ENCODE results near the gene CEP250.

CEP250 gene

GRCh38 chr20:35489717-35490116 lies 34.3 kb downstream of the CEP250 start:
- no peaks in the 10 kb centered on the region for H3K4me1 ChIP-seq
- DNase-seq = no peak
- H3K36me3 ChIP-seq = peaks cover 53 to 90% (median 67%) of the 10 kb centered on the region in 3 donors
- H3K27ac ChIP-seq = no peak overlapping the region
- no peaks in the 10 kb centered on the region for H3K9me3 ChIP-seq
- no peaks in the 10 kb centered on the region for H3K27me3 ChIP-seq
- TF ChIP-seq CTCF (IDR thresholded peaks at IDR 0.05) = no peak
- intact Hi-C loops (cut with DNase I; ENCODE audit: low total_unique reads) = no loop called here
- no peak overlapping the region for H3K4me3 ChIP-seq

GRCh38 chr20:35490736-35491181 lies 35.4 kb downstream of the CEP250 start:
- DNase-seq = no peak
- Histone ChIP-seq H3K36me3 (peaks cover 56 to 95% (median 71%) of the 10 kb centered on the region in 3 donors), H3K27ac (no peak overlapping the region), H3K27me3 (no peaks in the 10 kb centered on the region), H3K4me1 (no peaks in the 10 kb centered on the region), H3K9me3 (no peaks in the 10 kb centered on the region), H3K4me3 (peak overlapping the region; percentile 12 to 15)
- no peak for TF ChIP-seq CTCF (IDR thresholded peaks at IDR 0.05)
- intact Hi-C loops (cut with DNase I; ENCODE audit: low total_unique reads) = no loop called here

GRCh38 chr20:35491823-35492222 lies 36.4 kb downstream of the CEP250 start:
- no peaks in the 10 kb centered on the region for H3K4me1 ChIP-seq
- no peaks in the 10 kb centered on the region for H3K9me3 ChIP-seq
- no peak overlapping the region for H3K27ac ChIP-seq
- H3K27me3 ChIP-seq = no peaks in the 10 kb centered on the region
- H3K4me3 ChIP-seq = no peak overlapping the region
- peaks cover 65 to 95% (median 74%) of the 10 kb centered on the region in 3 donors for H3K36me3 ChIP-seq
- intact Hi-C loops (cut with DNase I; ENCODE audit: low total_unique reads) = no loop called here
- DNase-seq = no peak
- no peak for TF ChIP-seq CTCF (IDR thresholded peaks at IDR 0.05)

GRCh38 chr20:35492352-35492751 lies 37.0 kb downstream of the CEP250 start:
- peaks cover 66 to 95% (median 74%) of the 10 kb centered on the region in 3 donors for H3K36me3 ChIP-seq

GRCh38 chr20:35496481-35496880 lies 41.1 kb downstream of the CEP250 start:
- no peak for DNase-seq
- no peak for TF ChIP-seq CTCF (IDR thresholded peaks at IDR 0.05)
- H3K36me3 ChIP-seq = peaks cover 68 to 100% (median 84%) of the 10 kb centered on the region in 3 donors

More at GRCh38 chr20:35492352-35492751, 37.0 kb downstream of the CEP250 start:
- no peak overlapping the region for H3K4me3 ChIP-seq
- no peak for TF ChIP-seq CTCF (IDR thresholded peaks at IDR 0.05)
- no peak for DNase-seq
- no peaks in the 10 kb centered on the region for H3K4me1 ChIP-seq
- intact Hi-C loops (cut with DNase I; ENCODE audit: low total_unique reads) = no loop called here
- no peaks in the 10 kb centered on the region for H3K27me3 ChIP-seq
- H3K27ac ChIP-seq = no peak overlapping the region
- H3K9me3 ChIP-seq = no peaks in the 10 kb centered on the region

GRCh38 chr20:35497320-35497719 lies 41.9 kb downstream of the CEP250 start:
- Histone ChIP-seq H3K27ac (peak overlapping the region in 1 of 2 donors; percentile 44), H3K4me3 (no peak overlapping the region), H3K4me1 (no peaks in the 10 kb centered on the region), H3K36me3 (peaks cover 61 to 100% (median 87%) of the 10 kb centered on the region in 3 donors), H3K27me3 (no peaks in the 10 kb centered on the region), H3K9me3 (no peaks in the 10 kb centered on the region)
- intact Hi-C loops (cut with DNase I; ENCODE audit: low total_unique reads) = no loop called here
- DNase-seq = no peak
- TF ChIP-seq CTCF (IDR thresholded peaks at IDR 0.05) = no peak

More at GRCh38 chr20:35496481-35496880, 41.1 kb downstream of the CEP250 start:
- Histone ChIP-seq H3K4me1 (no peaks in the 10 kb centered on the region), H3K9me3 (no peaks in the 10 kb centered on the region), H3K4me3 (no peak overlapping the region), H3K27me3 (no peaks in the 10 kb centered on the region), H3K27ac (no peak overlapping the region)
- intact Hi-C loops (cut with DNase I; ENCODE audit: low total_unique reads) = no loop called here
